GM21526 (cell line): ENCODE results near the gene ARHGAP26.
A peak's percentile ranks its signal among the peaks of the same experiment; 100 is the strongest.

Experiments used
- ATAC-seq: cut with Tn5 transposase; IDR thresholded peaks from one replicate; pipeline ENCODE4 v1.9.1; 2021; ENCODE audit warnings: moderate library complexity; ENCODE audit not compliant: unreplicated experiment, low FRiP score

Gene ARHGAP26

DNA sequence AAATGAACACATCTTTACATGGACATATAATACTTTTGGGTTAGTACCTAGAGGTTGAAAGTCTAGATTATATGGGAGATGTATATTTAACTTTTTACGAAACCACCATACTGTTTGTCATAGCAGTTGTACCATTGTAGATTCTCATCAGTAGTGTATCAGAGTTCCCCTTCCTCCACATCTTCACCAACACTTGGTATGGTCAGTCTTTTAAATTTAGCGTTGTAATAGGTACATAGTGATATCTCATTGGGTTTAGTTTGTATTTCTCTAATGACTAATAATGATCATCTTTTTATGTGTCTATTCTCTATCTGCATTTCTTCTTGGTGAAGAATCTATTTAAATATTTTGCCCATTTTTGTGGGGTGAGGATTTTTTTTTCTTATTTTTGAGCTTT is 495.8 kb downstream of the ARHGAP26 start:
- ATAC-seq: no peak

DNA sequence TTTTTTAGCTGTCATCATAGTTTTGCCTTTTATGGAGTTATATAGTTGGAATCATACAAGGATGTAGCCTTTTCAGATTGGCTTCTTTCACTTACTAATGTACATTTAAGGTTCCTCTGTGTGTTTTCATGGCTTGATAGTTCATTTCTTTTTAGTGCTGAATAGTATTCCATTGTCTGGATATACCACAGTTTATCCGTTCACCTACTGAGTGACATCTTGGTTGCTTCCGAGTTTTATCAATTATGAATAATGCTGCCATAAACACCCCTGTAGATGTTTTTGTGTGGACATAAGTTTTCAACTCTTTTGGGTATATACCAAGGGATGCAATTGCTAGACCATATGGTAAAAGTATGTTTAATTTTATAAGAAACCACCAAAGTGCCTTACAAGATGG is 497.0 kb downstream of the ARHGAP26 start:
- ATAC-seq: no peak

DNA sequence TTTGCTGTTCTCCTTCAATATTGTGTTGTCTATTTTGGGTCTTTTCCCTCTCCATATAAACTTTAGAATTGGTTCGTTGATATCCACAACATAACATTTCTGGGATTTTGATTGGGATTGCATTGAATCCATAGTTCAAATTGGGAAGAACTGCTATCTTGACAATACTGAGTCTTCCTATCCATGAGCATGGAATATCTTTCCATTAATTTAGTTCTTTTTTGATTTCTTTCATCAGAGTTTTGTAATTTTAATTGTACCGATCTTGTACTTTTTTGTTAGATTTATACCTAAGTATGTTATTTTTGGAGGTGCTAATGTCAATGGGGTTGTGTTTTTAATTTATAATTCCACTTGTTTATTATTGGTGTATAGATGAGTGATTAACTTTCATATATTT is 498.2 kb downstream of the ARHGAP26 start:
- no peak for ATAC-seq

- ATAC-seq: peak; percentile 52
These were observed 501.3 kb downstream of the ARHGAP26 start for GRCh38 chr5:143271431-143271830.

GRCh38 chr5:143274952-143275351 is 504.8 kb downstream of the ARHGAP26 start:
- no peak for ATAC-seq

- ATAC-seq: no peak
These were observed 505.6 kb downstream of the ARHGAP26 start for GRCh38 chr5:143275512-143276363.

DNA sequence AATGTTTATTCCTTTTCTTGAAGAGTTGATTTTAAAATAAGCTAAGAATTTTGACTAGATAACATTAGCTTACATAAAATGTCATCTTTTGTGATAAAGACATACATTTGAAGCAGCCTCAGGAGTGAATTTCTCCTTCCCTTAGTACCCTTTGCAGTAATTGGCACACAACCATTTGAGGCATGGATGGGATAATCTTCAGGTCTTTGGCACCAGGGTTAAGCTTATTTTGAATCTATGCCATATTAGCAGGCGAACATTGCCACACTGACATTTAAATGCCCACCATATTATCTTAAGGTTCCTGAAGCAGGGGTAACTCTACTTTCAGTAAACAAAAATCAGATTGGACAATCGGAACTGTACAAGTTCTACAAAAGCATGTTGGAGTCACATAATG is 507.4 kb downstream of the ARHGAP26 start:
- no peak for ATAC-seq
